ENCODE measurements around the gene CD7. TPM values are rescaled to one million over a fixed set of nuclear protein-coding genes. Genes with fewer than 3 reads are reported as not detected.

The CD7 gene
- polyA plus RNA-seq, 1 donor from 2014 or later = not detected

- H3F3A ChIP-seq (ENCODE audit: insufficient read depth, low read length, poor library complexity, severe bottlenecking) = no peaks in the 10 kb centered on the region
- no peaks in the 10 kb centered on the region for H3K36me3 ChIP-seq (ENCODE audit: insufficient read depth, low read length)
- no peaks in the 10 kb centered on the region for H3K9me3 ChIP-seq (ENCODE audit: low read length)
- no peaks in the 10 kb centered on the region for H3K9me2 ChIP-seq (ENCODE audit: insufficient read depth, low read length)
- no peak overlapping the region for H3K4me2 ChIP-seq (ENCODE audit: low read length)
- H3K27ac ChIP-seq (ENCODE audit: low read length) = no peak overlapping the region
- no peak overlapping the region for H3K9ac ChIP-seq (ENCODE audit: low read length)
- H3K4me3 ChIP-seq (ENCODE audit: low read length) = no peak overlapping the region
- H3K79me2 ChIP-seq (replicated peaks; ENCODE audit: insufficient read depth, low read length) = no peaks in the 10 kb centered on the region
- H3K27me3 ChIP-seq (ENCODE audit: insufficient read depth, low read depth, low read length) = no peaks in the 10 kb centered on the region
- TF ChIP-seq RAD21 (conservative IDR thresholded peaks at IDR 0.05) = no peak
- no peak for TF ChIP-seq POLR2AphosphoS5 (IDR thresholded peaks at IDR 0.05)
- TF ChIP-seq, protein P1, sequence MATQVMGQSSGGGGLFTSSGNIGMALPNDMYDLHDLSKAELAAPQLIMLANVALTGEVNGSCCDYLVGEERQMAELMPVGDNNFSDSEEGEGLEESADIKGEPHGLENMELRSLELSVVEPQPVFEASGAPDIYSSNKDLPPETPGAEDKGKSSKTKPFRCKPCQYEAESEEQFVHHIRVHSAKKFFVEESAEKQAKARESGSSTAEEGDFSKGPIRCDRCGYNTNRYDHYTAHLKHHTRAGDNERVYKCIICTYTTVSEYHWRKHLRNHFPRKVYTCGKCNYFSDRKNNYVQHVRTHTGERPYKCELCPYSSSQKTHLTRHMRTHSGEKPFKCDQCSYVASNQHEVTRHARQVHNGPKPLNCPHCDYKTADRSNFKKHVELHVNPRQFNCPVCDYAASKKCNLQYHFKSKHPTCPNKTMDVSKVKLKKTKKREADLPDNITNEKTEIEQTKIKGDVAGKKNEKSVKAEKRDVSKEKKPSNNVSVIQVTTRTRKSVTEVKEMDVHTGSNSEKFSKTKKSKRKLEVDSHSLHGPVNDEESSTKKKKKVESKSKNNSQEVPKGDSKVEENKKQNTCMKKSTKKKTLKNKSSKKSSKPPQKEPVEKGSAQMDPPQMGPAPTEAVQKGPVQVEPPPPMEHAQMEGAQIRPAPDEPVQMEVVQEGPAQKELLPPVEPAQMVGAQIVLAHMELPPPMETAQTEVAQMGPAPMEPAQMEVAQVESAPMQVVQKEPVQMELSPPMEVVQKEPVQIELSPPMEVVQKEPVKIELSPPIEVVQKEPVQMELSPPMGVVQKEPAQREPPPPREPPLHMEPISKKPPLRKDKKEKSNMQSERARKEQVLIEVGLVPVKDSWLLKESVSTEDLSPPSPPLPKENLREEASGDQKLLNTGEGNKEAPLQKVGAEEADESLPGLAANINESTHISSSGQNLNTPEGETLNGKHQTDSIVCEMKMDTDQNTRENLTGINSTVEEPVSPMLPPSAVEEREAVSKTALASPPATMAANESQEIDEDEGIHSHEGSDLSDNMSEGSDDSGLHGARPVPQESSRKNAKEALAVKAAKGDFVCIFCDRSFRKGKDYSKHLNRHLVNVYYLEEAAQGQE (IDR thresholded peaks at IDR 0.05; ENCODE audit: borderline replicate concordance) = no peak
- no peak for TF ChIP-seq TAF1 (IDR thresholded peaks at IDR 0.05; ENCODE audit: low read depth)
- no peak for TF ChIP-seq CTCF (IDR thresholded peaks at IDR 0.05; ENCODE audit: poor library complexity, severe bottlenecking)
- no peak for TF ChIP-seq EP300 (conservative IDR thresholded peaks at IDR 0.05; ENCODE audit: poor library complexity, severe bottlenecking)
- TF ChIP-seq EZH2 (IDR thresholded peaks at IDR 0.05; ENCODE audit: borderline replicate concordance, insufficient read depth, low read length, poor library complexity, severe bottlenecking) = no peak
- TF ChIP-seq SMC3 (conservative IDR thresholded peaks at IDR 0.05; ENCODE audit: poor library complexity) = no peak
- TF ChIP-seq MXI1 (conservative IDR thresholded peaks at IDR 0.05; ENCODE audit: poor library complexity, severe bottlenecking) = no peak
- no peaks in the 10 kb centered on the region for H4K20me1 ChIP-seq (ENCODE audit: insufficient read depth)
- H2AFZ ChIP-seq (ENCODE audit: low read depth, low read length) = no peak overlapping the region
Observed at GRCh38 chr17:82324566-82325285, 7.3 kb upstream of the CD7 start.

DNA sequence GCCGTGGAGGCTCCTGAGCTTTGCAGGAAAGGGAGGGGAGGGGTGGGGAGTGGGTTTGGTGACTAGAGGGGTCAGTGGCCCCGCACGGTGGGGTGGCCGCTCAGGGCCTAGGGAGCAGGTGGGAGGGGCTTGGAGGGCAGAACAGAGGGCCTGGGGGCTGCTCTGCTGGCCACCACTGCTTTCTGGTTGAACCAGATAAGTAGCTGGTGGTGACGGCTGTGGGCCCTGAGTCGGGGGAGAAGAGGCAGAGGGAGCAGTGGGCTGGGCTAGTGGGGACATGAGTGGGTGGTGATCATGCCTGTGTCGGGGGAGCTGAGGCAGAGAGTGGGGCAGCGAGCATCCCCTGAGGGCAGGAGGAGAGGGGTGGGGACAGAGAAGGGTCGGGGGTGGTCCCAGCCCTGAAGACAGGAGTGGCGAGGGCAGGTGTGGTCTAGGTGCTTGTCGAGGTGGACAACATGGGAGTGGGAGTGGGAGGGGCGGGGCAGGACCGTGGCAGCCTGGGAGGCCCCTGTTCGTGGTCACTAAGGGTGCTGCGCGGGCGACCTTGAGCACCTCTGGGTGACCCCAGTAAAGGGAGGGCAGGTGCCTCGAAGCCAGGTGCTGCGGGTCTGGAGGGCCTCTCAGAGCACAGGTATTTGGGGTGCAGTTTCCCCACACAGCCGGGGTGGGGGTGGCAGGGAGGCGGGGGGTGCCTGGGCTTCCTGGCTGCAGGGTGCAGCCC lies 6.3 kb upstream of the CD7 start:
- no peaks in the 10 kb centered on the region for H3K9me3 ChIP-seq (ENCODE audit: low read length)
- no peaks in the 10 kb centered on the region for H3K9me2 ChIP-seq (ENCODE audit: insufficient read depth, low read length)
- no peaks in the 10 kb centered on the region for H4K20me1 ChIP-seq (ENCODE audit: insufficient read depth)
- no peak overlapping the region for H3K9ac ChIP-seq (ENCODE audit: low read length)
- H2AFZ ChIP-seq (ENCODE audit: low read depth, low read length) = no peak overlapping the region
- no peak for TF ChIP-seq CTCF (IDR thresholded peaks at IDR 0.05; ENCODE audit: poor library complexity, severe bottlenecking)
- TF ChIP-seq TAF1 (IDR thresholded peaks at IDR 0.05; ENCODE audit: low read depth) = no peak
- TF ChIP-seq, protein P1 (IDR thresholded peaks at IDR 0.05; ENCODE audit: borderline replicate concordance) = no peak
- no peak for TF ChIP-seq SMC3 (conservative IDR thresholded peaks at IDR 0.05; ENCODE audit: poor library complexity)
- no peak for TF ChIP-seq EP300 (conservative IDR thresholded peaks at IDR 0.05; ENCODE audit: poor library complexity, severe bottlenecking)
- no peak for TF ChIP-seq POLR2AphosphoS5 (IDR thresholded peaks at IDR 0.05)
- no peak for TF ChIP-seq MXI1 (conservative IDR thresholded peaks at IDR 0.05; ENCODE audit: poor library complexity, severe bottlenecking)
- no peak for TF ChIP-seq RAD21 (conservative IDR thresholded peaks at IDR 0.05)
- TF ChIP-seq EZH2 (IDR thresholded peaks at IDR 0.05; ENCODE audit: borderline replicate concordance, insufficient read depth, low read length, poor library complexity, severe bottlenecking) = no peak
- H3K4me3 ChIP-seq (ENCODE audit: low read length) = no peak overlapping the region
- no peaks in the 10 kb centered on the region for H3F3A ChIP-seq (ENCODE audit: insufficient read depth, low read length, poor library complexity, severe bottlenecking)
- no peaks in the 10 kb centered on the region for H3K27me3 ChIP-seq (ENCODE audit: insufficient read depth, low read depth, low read length)
- H3K79me2 ChIP-seq (replicated peaks; ENCODE audit: insufficient read depth, low read length) = no peaks in the 10 kb centered on the region
- H3K4me2 ChIP-seq (ENCODE audit: low read length) = no peak overlapping the region
- no peaks in the 10 kb centered on the region for H3K36me3 ChIP-seq (ENCODE audit: insufficient read depth, low read length)
- H3K27ac ChIP-seq (ENCODE audit: low read length) = no peak overlapping the region
